ENCODE results near the gene SLC39A11. TPM values are rescaled to one million over a fixed set of nuclear protein-coding genes. Genes with fewer than 3 reads are reported as not detected.

SLC39A11 gene
- total RNA-seq, 1 donor from 2014 or later = 34.8 TPM

DNA sequence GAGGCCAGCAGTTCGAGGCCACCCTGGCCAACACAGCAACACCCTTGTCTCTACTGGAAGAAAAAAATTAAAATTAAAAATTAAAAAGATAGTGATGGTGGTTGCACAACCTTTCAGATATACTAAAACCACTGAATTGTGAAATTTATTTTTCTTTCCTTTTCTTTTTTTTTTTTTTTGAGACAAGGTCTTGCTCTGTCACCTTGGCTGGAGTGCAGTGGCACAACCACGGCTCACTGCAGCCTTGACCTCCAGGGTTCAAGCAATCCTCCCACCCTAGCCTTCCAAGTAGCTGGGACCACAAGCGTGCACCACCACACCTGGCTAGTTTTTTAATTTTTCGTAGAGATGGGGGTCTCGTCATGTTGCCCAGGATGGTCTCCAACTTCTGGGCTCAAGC is 254.4 kb downstream of the SLC39A11 start:
- intact Hi-C loops (cut with micrococcal nuclease) = no loop called here
- ChIA-PET CTCF (no interaction called here), POLR2A (no interaction called here)
- Mint-ChIP-seq H3K9me3 (peaks cover 7% of the 10 kb centered on the region), H3K27ac (no peak overlapping the region), H3K27me3 (no peaks in the 10 kb centered on the region), H3K4me3 (no peak overlapping the region), H3K36me3 (ENCODE audit: low read depth) (peaks cover 44% of the 10 kb centered on the region), H3K4me1 (no peaks in the 10 kb centered on the region)
- DNase-seq = no peak
- ATAC-seq (ENCODE audit: low read depth) = no peak
- no peak for TF ChIP-seq CTCF (IDR thresholded peaks at IDR 0.05)

- H3K27ac Mint-ChIP-seq = no peak overlapping the region
- TF ChIP-seq CTCF (IDR thresholded peaks at IDR 0.05) = no peak
- ChIA-PET POLR2A (no interaction called here), CTCF (no interaction called here)
- H3K4me3 Mint-ChIP-seq = no peak overlapping the region
- intact Hi-C loops (cut with micrococcal nuclease) = no loop called here
- no peaks in the 10 kb centered on the region for H3K27me3 Mint-ChIP-seq
- no peaks in the 10 kb centered on the region for H3K4me1 Mint-ChIP-seq
- DNase-seq (no peak), ATAC-seq (ENCODE audit: low read depth) (no peak)
- H3K36me3 Mint-ChIP-seq (ENCODE audit: low read depth) = peaks cover 43% of the 10 kb centered on the region
- H3K9me3 Mint-ChIP-seq = peaks cover 7% of the 10 kb centered on the region
These were observed 255.2 kb downstream of the SLC39A11 start for GRCh38 chr17:72837335-72837734.

DNA sequence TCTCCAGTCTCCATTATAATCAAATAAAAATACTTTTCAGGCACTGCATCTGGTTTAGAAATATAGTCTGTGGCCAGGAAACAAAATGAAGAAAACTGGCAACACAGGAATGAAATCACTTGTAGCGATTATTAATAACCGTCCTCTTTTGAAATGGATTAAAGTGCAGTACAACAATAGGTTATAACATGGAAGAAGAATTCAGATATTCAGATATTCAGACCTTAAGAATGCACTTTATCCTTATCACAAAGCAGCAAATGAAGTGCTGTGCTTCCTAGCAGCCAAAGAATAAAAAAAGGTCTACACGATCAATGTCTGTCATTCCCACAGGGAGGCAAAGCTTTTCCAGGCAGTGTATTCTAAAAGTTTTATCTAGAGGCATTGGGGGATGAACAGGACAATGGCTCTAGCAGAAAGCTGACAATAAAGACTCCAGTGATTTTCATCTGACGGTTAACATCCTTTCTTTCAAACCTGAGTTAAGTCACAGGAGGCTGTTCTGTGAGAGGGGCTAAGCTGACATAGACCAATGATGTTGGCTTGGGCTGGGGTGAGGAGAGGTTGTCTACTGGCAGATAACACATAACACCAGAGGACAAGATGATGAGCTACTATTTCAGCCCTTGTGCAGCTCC is 259.2 kb downstream of the SLC39A11 start:
- H3K36me3 Mint-ChIP-seq (ENCODE audit: low read depth) = peaks cover 39% of the 10 kb centered on the region

GRCh38 chr17:72832306-72832705 is 260.2 kb downstream of the SLC39A11 start:
- Mint-ChIP-seq H3K9me3 (peaks cover under 1% of the 10 kb centered on the region), H3K4me3 (no peak overlapping the region), H3K36me3 (ENCODE audit: low read depth) (peaks cover 42% of the 10 kb centered on the region), H3K4me1 (no peaks in the 10 kb centered on the region), H3K27me3 (no peaks in the 10 kb centered on the region), H3K27ac (no peak overlapping the region)
- ChIA-PET POLR2A (no interaction called here), CTCF (interaction anchor here (1.0 kb wide), 1 partner anchor 154 kb away, joined by 3 read pairs; no protein-coding TSS in a partner anchor)
- ATAC-seq (ENCODE audit: low read depth) (no peak), DNase-seq (no peak)
- TF ChIP-seq CTCF (IDR thresholded peaks at IDR 0.05) = no peak
- intact Hi-C loops (cut with micrococcal nuclease) = no loop called here

More for the DNA sequence above, 259.2 kb downstream of the SLC39A11 start:
- ChIA-PET POLR2A (no interaction called here), CTCF (no interaction called here)
- H3K27me3 Mint-ChIP-seq = no peaks in the 10 kb centered on the region
- intact Hi-C loops (cut with micrococcal nuclease) = no loop called here
- TF ChIP-seq CTCF (IDR thresholded peaks at IDR 0.05) = no peak
- DNase-seq = no peak
- no peaks in the 10 kb centered on the region for H3K4me1 Mint-ChIP-seq
- H3K27ac Mint-ChIP-seq = no peak overlapping the region
- no peaks in the 10 kb centered on the region for H3K9me3 Mint-ChIP-seq
- no peak overlapping the region for H3K4me3 Mint-ChIP-seq
- ATAC-seq (ENCODE audit: low read depth) = no peak

DNA sequence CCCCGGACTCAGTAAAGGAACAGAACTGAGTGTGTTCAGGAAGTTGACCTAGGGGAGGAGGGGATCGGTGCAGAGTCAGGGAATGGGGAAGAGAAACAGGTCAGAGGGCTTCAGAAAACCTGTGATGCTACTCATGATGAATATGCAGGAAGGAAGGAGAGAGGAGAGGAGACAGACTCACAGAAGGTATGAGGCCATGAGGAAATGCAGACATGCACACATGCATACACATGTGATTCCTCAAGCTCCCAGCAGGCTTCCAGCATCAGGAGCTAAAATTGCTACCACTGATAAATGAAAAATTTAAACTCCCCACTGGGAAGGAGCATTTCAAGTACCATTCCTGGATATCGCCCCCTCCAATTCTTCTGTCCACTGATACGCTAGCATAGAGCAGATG is 262.6 kb downstream of the SLC39A11 start:
- DNase-seq = no peak
- H3K4me1 Mint-ChIP-seq = no peaks in the 10 kb centered on the region
- no peak for ATAC-seq (ENCODE audit: low read depth)
- CTCF ChIA-PET = no interaction called here
- intact Hi-C loops (cut with micrococcal nuclease) = no loop called here
- TF ChIP-seq CTCF (IDR thresholded peaks at IDR 0.05) = no peak
- POLR2A ChIA-PET = no interaction called here
- peaks cover 12% of the 10 kb centered on the region for H3K9me3 Mint-ChIP-seq
- H3K4me3 Mint-ChIP-seq = no peak overlapping the region
- H3K27ac Mint-ChIP-seq = no peak overlapping the region
- H3K36me3 Mint-ChIP-seq (ENCODE audit: low read depth) = peaks cover 55% of the 10 kb centered on the region
- no peaks in the 10 kb centered on the region for H3K27me3 Mint-ChIP-seq
